Uterus (tissue), 2 donors: ENCODE results near the gene SESN3.

Experiments used
- CTCF ChIP-seq, 4 experiments: fragments of 200-600 bp in 2 of 4; fragments of 450-650 bp in 2 of 4; sonication (generic) in 2 of 4; IDR thresholded peaks; one replicate each; pipeline ENCODE4 v1.5.1; 2016 to 2019; ENCODE audit warnings: antibody characterized with exemption in 4 of 4, mild to moderate bottlenecking in 2 of 4, moderate library complexity in 1 of 4
- POLR2A ChIP-seq, 2 donors: fragments of 450-650 bp; IDR thresholded peaks; one replicate each; pipeline ENCODE4 v1.6.1; 2016; ENCODE audit warnings: antibody characterized with exemption in 2 of 2, mild to moderate bottlenecking in 1 of 2, moderate library complexity in 1 of 2

DNA sequence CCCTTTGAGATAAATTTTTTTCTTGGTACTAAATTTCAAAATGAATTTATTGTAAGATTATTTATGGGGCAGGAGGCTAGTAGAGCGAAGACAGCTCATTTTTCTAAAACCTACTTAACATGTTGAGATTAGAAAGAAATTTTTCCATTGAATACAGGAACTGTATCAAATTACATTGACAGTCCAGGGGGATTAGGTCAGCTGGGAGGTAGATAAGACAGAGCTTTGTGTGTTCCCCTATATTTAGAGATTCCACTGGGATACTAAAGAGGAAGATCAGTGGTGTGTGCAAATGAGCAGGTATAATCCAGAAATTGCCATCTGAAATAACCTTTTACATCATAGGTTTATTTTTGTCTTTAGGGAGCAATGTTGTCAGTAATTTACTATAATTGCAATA is 109.3 kb downstream of the SESN3 start:
- no peak for TF ChIP-seq POLR2A (IDR thresholded peaks at IDR 0.05)
- no peak for TF ChIP-seq CTCF (IDR thresholded peaks at IDR 0.05)
